ENCODE results near the gene HOXD4.

GRCh38 chr2:176130957-176131847, 20.1 kb upstream of the HOXD4 start:
- TF ChIP-seq CTCF (IDR thresholded peaks at IDR 0.05) (no peak), EP300 (IDR thresholded peaks at IDR 0.05) (no peak)
